CD14-positive monocyte (primary cell): ENCODE results near the gene MNX1. TPM values are rescaled to one million over a fixed set of nuclear protein-coding genes. Genes with fewer than 3 reads are reported as not detected.

Source experiments
- DNase-seq, 3 donors: peaks; one replicate each; pipeline ENCODE4 v3.0.0-alpha.2; 2011 to 2022
- H2AFZ ChIP-seq: 2 replicates; pipeline ENCODE4 v1.6.0; 2012; ENCODE audit warnings: mild to moderate bottlenecking, low read depth, low read length, inconsistent platforms; ENCODE audit not compliant: insufficient read depth, poor library complexity, severe bottlenecking
- H3K27ac ChIP-seq, 2 donors: 1 replicate in 1 of 2; 2 replicates in 1 of 2; pipeline ENCODE4 v1.5.1; 2012 to 2013; ENCODE audit warnings: low read length in 2 of 2, control low read depth in 1 of 2, inconsistent platforms in 1 of 2, low read depth in 1 of 2, mild to moderate bottlenecking in 1 of 2
- H3K27me3 ChIP-seq, 2 donors: one replicate each; pipeline versions ENCODE4 v1.6.0 to v1.6.1; 2011 to 2013; ENCODE audit warnings: low read length in 2 of 2; ENCODE audit not compliant: control insufficient read depth in 2 of 2, insufficient read depth in 2 of 2
- H3K36me3 ChIP-seq, 2 donors: replicated peaks in 1 of 2; 1 replicate in 1 of 2; 2 replicates in 1 of 2; pipeline versions ENCODE4 v1.5.1 to v1.6.1; 2012 to 2013; ENCODE audit warnings: low read length in 2 of 2, control low read depth in 1 of 2, inconsistent platforms in 1 of 2, mild to moderate bottlenecking in 1 of 2; ENCODE audit not compliant: insufficient read depth in 2 of 2, control insufficient read depth in 1 of 2
- H3K4me1 ChIP-seq, 2 donors: 1 replicate in 1 of 2; 2 replicates in 1 of 2; pipeline versions ENCODE4 v1.5.1 to v1.6.1; 2012 to 2013; ENCODE audit warnings: low read length in 2 of 2, control low read depth in 1 of 2, inconsistent platforms in 1 of 2, mild to moderate bottlenecking in 1 of 2, moderate library complexity in 1 of 2; ENCODE audit not compliant: insufficient read depth in 2 of 2, control insufficient read depth in 1 of 2
- H3K4me2 ChIP-seq: replicated peaks from 2 replicates; pipeline ENCODE3; 2012; ENCODE audit warnings: low read length, moderate library complexity, mild to moderate bottlenecking; ENCODE audit not compliant: poor library complexity, severe bottlenecking; ENCODE audit errors: extremely low read depth
- H3K4me3 ChIP-seq, 3 experiments: fragments of 200-600 bp in 1 of 3; sonication (generic) in 1 of 3; replicated peaks in 1 of 3; 1 replicate in 2 of 3; 2 replicates in 1 of 3; pipeline ENCODE4 v1.5.1; 2011 to 2013; ENCODE audit warnings: low read length in 3 of 3, mild to moderate bottlenecking in 3 of 3, control low read depth in 2 of 3, low read depth in 2 of 3, inconsistent platforms in 1 of 3, moderate library complexity in 1 of 3
- H3K79me2 ChIP-seq: 2 replicates; pipeline ENCODE4 v1.6.0; 2012; ENCODE audit warnings: mild to moderate bottlenecking, control low read depth, inconsistent platforms, low read length, moderate library complexity; ENCODE audit not compliant: insufficient read depth
- H3K9ac ChIP-seq: 2 replicates; pipeline ENCODE4 v1.6.0; 2017; ENCODE audit warnings: low read length, mild to moderate bottlenecking; ENCODE audit not compliant: insufficient read depth, poor library complexity, severe bottlenecking
- H3K9me3 ChIP-seq, 2 donors: replicated peaks in 1 of 2; 1 replicate in 1 of 2; 2 replicates in 1 of 2; pipeline versions ENCODE4 v1.5.1 to v1.6.1; 2012 to 2013; ENCODE audit warnings: low read length in 2 of 2, control low read depth in 1 of 2; ENCODE audit not compliant: control insufficient read depth in 1 of 2, insufficient read depth in 1 of 2
- H4K20me1 ChIP-seq: 2 replicates; pipeline ENCODE4 v1.6.0; 2012; ENCODE audit warnings: mild to moderate bottlenecking, low read length, control low read depth, moderate library complexity; ENCODE audit not compliant: insufficient read depth
- H3K27ac Mint-ChIP-seq, 7 donors: one replicate each; pipeline ENCODE4 v1.8.0; 2020; ENCODE audit warnings: mild to moderate bottlenecking in 7 of 7, mixed read lengths in 7 of 7, moderate library complexity in 6 of 7, inconsistent platforms in 2 of 7
- H3K27me3 Mint-ChIP-seq, 3 donors: one replicate each; pipeline ENCODE4 v1.8.0; 2021 to 2022; ENCODE audit warnings: low read depth in 3 of 3, mild to moderate bottlenecking in 3 of 3, mixed read lengths in 3 of 3, moderate library complexity in 3 of 3, inconsistent platforms in 1 of 3
- H3K36me3 Mint-ChIP-seq, 2 donors: one replicate each; pipeline ENCODE4 v1.8.0; 2020; ENCODE audit warnings: mixed read lengths in 2 of 2, inconsistent platforms in 1 of 2, mild to moderate bottlenecking in 1 of 2
- H3K4me1 Mint-ChIP-seq: one replicate; pipeline ENCODE4 v1.8.0; 2020; ENCODE audit warnings: mild to moderate bottlenecking, mixed read lengths
- H3K4me3 Mint-ChIP-seq, 2 donors: one replicate each; pipeline ENCODE4 v1.8.0; 2020; ENCODE audit warnings: mild to moderate bottlenecking in 2 of 2, mixed read lengths in 2 of 2, moderate library complexity in 1 of 2
- H3K9me3 Mint-ChIP-seq, 7 donors: one replicate each; pipeline ENCODE4 v1.8.0; 2020 to 2022; ENCODE audit warnings: mixed read lengths in 7 of 7, mild to moderate bottlenecking in 6 of 7, moderate library complexity in 6 of 7, inconsistent platforms in 2 of 7
- WGBS: methylation state at CpG from one replicate; pipeline ENCODE4 v1.1.5; 2013; ENCODE audit warnings: missing lambda C conversion rate; ENCODE audit not compliant: insufficient coverage; 5-methylcytosine and 5-hydroxymethylcytosine counted together
- intact Hi-C, 2 donors: fragments of 100-400 bp; cut with micrococcal nuclease; formaldehyde crosslinking; loops; one replicate each; pipeline versions ENCODE4 v1.15.0 to v1.15.1; 2023
- polyA plus RNA-seq, 3 donors: library from polyadenylated mRNA; depleted of rRNA in 1 of 3; unstranded in 2 of 3; stranded (reverse) in 1 of 3; fragments of 300-500 nt in 2 of 3; fragments of >200 nt in 1 of 3; fragmentation: Illumina TruSeq in 2 of 3; gene quantifications; 1 replicate in 2 of 3; 2 replicates in 1 of 3; pipeline ENCODE4 v1.2.3, GENCODE V29; 2012 to 2021
- TF ChIP-seq, protein P1 (sequence below): fragments of 200-600 bp; IDR thresholded peaks from one replicate; pipeline ENCODE4 v1.8.0; 2022; ENCODE audit warnings: antibody characterized with exemption, mild to moderate bottlenecking

The MNX1 gene
- polyA plus RNA-seq, 3 donors, result not detected

DNA sequence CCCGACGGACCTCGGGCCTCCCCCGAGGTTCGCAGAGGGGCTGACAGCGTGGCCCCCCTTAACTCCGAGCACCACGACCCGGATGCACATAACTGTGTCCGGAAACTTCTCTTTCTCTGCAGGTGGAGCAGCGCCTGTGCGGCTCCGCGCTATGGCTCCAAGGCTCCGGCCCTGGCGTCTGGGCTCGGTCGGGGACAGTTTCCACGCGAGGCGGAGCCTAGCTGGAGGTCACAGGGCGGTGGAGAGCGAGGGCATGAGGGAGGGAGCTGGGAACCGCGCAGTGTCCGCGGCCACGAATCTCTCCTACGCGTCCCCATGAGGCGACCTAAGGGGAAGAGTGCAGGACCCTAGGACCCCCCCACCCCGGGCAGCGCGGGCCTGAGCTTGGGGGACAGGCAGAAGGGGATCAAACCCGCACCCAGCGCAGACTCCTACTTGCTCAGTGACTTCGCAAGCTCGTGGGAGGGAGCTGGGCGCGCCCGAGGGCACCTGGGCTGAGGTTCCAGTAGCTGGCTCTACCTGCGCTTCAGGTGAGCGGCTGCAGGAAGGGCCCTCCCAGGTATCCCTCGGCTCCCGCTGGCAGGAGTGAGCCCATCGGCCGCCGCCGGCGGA lies 8.6 kb upstream of the MNX1 start:
- Mint-ChIP-seq H3K27me3 (peaks cover 87 to 99% (median 92%) of the 10 kb centered on the region in 3 donors), H3K9me3 (peaks cover 0 to 13% (median 3%) of the 10 kb centered on the region in 7 donors), H3K4me1 (peaks cover 4% of the 10 kb centered on the region), H3K27ac (no peak overlapping the region), H3K36me3 (peaks cover 0 to 3% of the 10 kb centered on the region in 2 donors), H3K4me3 (peak overlapping the region in 1 of 2 donors; percentile 82)
- Histone ChIP-seq H3K36me3 (no peaks in the 10 kb centered on the region), H2AFZ (no peak overlapping the region), H3K27ac (no peak overlapping the region), H3K9ac (no peak overlapping the region), H3K9me3 (peaks cover 0 to 54% of the 10 kb centered on the region in 2 donors), H3K27me3 (peaks cover 69 to 96% of the 10 kb centered on the region in 2 donors), H3K79me2 (no peaks in the 10 kb centered on the region), H3K4me1 (no peaks in the 10 kb centered on the region), H3K4me3 (no peak overlapping the region), H3K4me2 (no peak overlapping the region), H4K20me1 (no peaks in the 10 kb centered on the region)
- TF ChIP-seq, protein P1, sequence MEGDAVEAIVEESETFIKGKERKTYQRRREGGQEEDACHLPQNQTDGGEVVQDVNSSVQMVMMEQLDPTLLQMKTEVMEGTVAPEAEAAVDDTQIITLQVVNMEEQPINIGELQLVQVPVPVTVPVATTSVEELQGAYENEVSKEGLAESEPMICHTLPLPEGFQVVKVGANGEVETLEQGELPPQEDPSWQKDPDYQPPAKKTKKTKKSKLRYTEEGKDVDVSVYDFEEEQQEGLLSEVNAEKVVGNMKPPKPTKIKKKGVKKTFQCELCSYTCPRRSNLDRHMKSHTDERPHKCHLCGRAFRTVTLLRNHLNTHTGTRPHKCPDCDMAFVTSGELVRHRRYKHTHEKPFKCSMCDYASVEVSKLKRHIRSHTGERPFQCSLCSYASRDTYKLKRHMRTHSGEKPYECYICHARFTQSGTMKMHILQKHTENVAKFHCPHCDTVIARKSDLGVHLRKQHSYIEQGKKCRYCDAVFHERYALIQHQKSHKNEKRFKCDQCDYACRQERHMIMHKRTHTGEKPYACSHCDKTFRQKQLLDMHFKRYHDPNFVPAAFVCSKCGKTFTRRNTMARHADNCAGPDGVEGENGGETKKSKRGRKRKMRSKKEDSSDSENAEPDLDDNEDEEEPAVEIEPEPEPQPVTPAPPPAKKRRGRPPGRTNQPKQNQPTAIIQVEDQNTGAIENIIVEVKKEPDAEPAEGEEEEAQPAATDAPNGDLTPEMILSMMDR, result no peak
- DNase-seq, result no peak
- intact Hi-C loops, result no loop called here
- 1% methylated on average over 41 of the region's 50 CpGs for WGBS

DNA sequence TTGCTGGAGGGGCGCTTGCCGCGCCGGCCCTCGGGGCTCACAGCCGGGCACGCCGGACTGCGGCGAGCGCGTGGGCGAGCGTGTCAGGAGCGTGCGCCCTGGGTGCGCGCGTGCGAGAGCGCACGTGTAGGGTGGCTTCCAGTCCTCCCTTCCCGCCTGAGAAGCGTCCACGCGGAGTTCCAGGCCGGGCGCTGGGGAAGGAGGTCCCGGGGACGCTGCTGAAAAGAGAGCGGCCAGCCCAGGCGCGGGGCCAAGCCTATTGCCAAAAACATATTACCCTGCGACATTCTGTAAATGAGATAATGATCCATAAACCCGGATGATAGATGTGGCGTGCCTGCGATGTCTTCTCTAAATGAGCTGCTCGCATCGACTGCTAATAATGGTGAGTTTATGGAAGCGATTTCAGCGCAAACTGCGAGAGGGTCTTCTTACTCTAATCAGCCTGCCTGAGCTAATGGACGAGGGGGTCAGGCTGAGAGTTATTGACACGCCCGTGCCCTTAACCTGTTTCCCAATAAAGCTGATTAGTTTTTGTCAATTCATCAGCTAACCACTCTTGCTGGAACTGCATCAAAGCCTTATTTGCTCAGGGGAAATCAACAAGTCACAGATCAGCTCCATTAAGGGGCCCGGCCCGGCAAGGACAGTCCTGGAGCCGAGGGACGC lies 8.0 kb upstream of the MNX1 start:
- H3K4me3 Mint-ChIP-seq, result peak overlapping the region in 1 of 2 donors; percentile 82
- Histone ChIP-seq H3K9ac (no peak overlapping the region), H3K36me3 (no peaks in the 10 kb centered on the region), H3K9me3 (peaks cover 0 to 53% of the 10 kb centered on the region in 2 donors), H3K4me2 (no peak overlapping the region), H4K20me1 (no peaks in the 10 kb centered on the region), H3K79me2 (no peaks in the 10 kb centered on the region), H3K4me3 (no peak overlapping the region), H3K27me3 (peaks cover 70 to 97% of the 10 kb centered on the region in 2 donors), H3K4me1 (no peaks in the 10 kb centered on the region), H2AFZ (no peak overlapping the region), H3K27ac (no peak overlapping the region)
- H3K36me3 Mint-ChIP-seq, result peaks cover 0 to 3% of the 10 kb centered on the region in 2 donors
- H3K9me3 Mint-ChIP-seq, result peaks cover 0 to 16% (median 3%) of the 10 kb centered on the region in 7 donors
- TF ChIP-seq, protein P1, result no peak
- peaks cover 4% of the 10 kb centered on the region for H3K4me1 Mint-ChIP-seq
- intact Hi-C loops, result no loop called here
- DNase-seq, result no peak
- no peak overlapping the region for H3K27ac Mint-ChIP-seq
- 6% methylated on average over 46 of the region's 49 CpGs for WGBS
- peaks cover 89 to 100% (median 92%) of the 10 kb centered on the region in 3 donors for H3K27me3 Mint-ChIP-seq
